ENCODE data around the gene POMGNT1.

The POMGNT1 gene

DNA sequence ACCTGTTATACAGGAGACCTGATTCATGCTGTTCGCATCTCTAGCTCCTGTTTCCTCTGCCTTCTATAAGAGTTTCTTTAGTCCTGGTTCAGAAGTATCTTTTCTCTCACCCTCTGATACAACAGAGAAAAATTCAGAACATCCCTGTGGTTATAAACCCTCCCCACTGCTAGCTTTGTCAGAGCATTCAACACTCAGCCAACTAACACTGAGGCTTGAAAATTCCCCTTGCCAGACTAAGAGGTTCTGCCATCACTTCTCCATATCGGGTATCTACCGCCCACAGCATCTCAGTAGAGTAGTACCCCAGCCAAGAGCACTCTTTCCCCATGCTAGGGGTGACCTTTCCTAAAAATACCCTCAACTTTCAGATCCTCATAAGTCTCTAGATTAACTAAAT, 46.2 kb downstream of the POMGNT1 start:
- DNase-seq, result no peak

GRCh38 chr1:46150085-46150484, 48.1 kb downstream of the POMGNT1 start:
- no peak for DNase-seq

- DNase-seq, result no peak
These were observed 49.9 kb downstream of the POMGNT1 start for GRCh38 chr1:46148318-46148717.
